Adrenal gland (tissue), 12 donors: ENCODE data around the gene ZNF324B. TPM values are rescaled to one million over a fixed set of nuclear protein-coding genes. Genes with fewer than 3 reads are reported as not detected.
A peak's percentile ranks its signal among the peaks of the same experiment; 100 is the strongest.

Experiments used
- DNase-seq, 7 donors: peaks; one replicate each; pipeline ENCODE4 v3.0.0-alpha.2; 2019 to 2020
- H3K27ac ChIP-seq, 5 donors: fragments of 200-600 bp; sonication (generic) in 4 of 5; 1 replicate in 3 of 5; 2 replicates in 2 of 5; pipeline versions ENCODE4 v1.5.1 to v1.8.0; 2016 to 2020; ENCODE audit warnings: mild to moderate bottlenecking in 1 of 5
- H3K27me3 ChIP-seq: fragments of 200-600 bp; 2 replicates; pipeline ENCODE4 v1.8.0; 2021
- H3K36me3 ChIP-seq, 2 donors: fragments of 200-600 bp; replicated peaks in 1 of 2; 1 replicate in 1 of 2; 2 replicates in 1 of 2; pipeline versions ENCODE4 v1.5.1 to v1.8.0; 2018 to 2022
- H3K4me1 ChIP-seq, 2 donors: fragments of 200-600 bp; replicated peaks in 1 of 2; 1 replicate in 1 of 2; 2 replicates in 1 of 2; pipeline versions ENCODE4 v1.5.1 to v1.8.0; 2018 to 2021
- H3K4me3 ChIP-seq, 4 donors: fragments of 200-600 bp; sonication (generic) in 3 of 4; one replicate each; pipeline ENCODE4 v1.5.1; 2016 to 2018
- H3K9me3 ChIP-seq, 3 donors: fragments of 200-600 bp; sonication (generic) in 1 of 3; replicated peaks in 1 of 3; 1 replicate in 2 of 3; 2 replicates in 1 of 3; pipeline versions ENCODE4 v1.5.1 to v1.8.0; 2016 to 2021
- CTCF ChIP-seq, 6 experiments: fragments of 450-650 bp in 4 of 6; fragments of 200-600 bp in 2 of 6; sonication (generic) in 1 of 6; IDR thresholded peaks; 1 replicate in 5 of 6; 2 replicates in 1 of 6; pipeline versions ENCODE4 v1.5.1 to v1.8.0; 2016 to 2021; ENCODE audit warnings: antibody characterized with exemption in 6 of 6, mild to moderate bottlenecking in 2 of 6, moderate library complexity in 1 of 6
- POLR2A ChIP-seq, 2 donors: fragments of 450-650 bp; IDR thresholded peaks; one replicate each; pipeline ENCODE4 v1.6.1; 2017; ENCODE audit warnings: antibody characterized with exemption in 2 of 2, mild to moderate bottlenecking in 2 of 2, moderate library complexity in 1 of 2
- WGBS, 4 donors: extraction: QIAGEN DNeasy Blood & Tissue Kit in 2 of 4; methylation state at CpG; one replicate each; pipeline versions ENCODE4 v1.1.5 to v1.1.7; 2013 to 2017; 5-methylcytosine and 5-hydroxymethylcytosine counted together
- intact Hi-C, 2 donors: fragments of 100-400 bp; cut with DNase I; formaldehyde crosslinking; loops; one replicate each; pipeline versions ENCODE4 v1.14.1 to v1.15.0; 2022 to 2023
- polyA plus RNA-seq, 3 donors: library from polyadenylated mRNA; stranded (reverse); fragments of 200-250 nt in 2 of 3; fragments of 350-450 nt in 1 of 3; fragmentation: Illumina TruSeq in 1 of 3; extraction: RNeasy Lipid Tissue Mini Kit (QIAGEN cat#74804) in 1 of 3; gene quantifications; one replicate each; pipeline ENCODE4 v1.2.3, GENCODE V29; 2013 to 2014
- total RNA-seq, 9 donors: library from RNA; depleted of rRNA in 4 of 9; stranded (reverse); fragments of >200 nt in 4 of 9; fragments of 120-200 nt in 1 of 9; fragmentation: NEBNext Ultra II Directional in 1 of 9; extraction: Animal tissue kit (Norgen Biotek cat#: 25700) in 1 of 9; gene quantifications; one replicate each; pipeline versions ENCODE4 v1.1.0 to v1.2.4, GENCODE V29; 2013 to 2023
- donor health status: healthy with polysubstance abuse.
- donor health status: Bipolar disorder and iron deficiency.
- donor health status: DM: yes; HTN: yes; CAD: no.
- donor health status: DM: no; HTN: no; CAD: no.
- donor health status: DM: no; HTN: no; CAD: no.
- donor health status: DM: yes; HTN: yes; CAD: no.

The ZNF324B gene
- total and polyA plus RNA-seq, 12 donors, result 1.4 to 8.7 (median 6.7) TPM

- Histone ChIP-seq H3K27me3 (no peaks in the 10 kb centered on the region), H3K9me3 (no peaks in the 10 kb centered on the region), H3K27ac (peak overlapping the region in 2 of 5 donors; percentile 89 to 91), H3K4me3 (no peak overlapping the region), H3K4me1 (peaks cover 6 to 14% of the 10 kb centered on the region in 2 donors), H3K36me3 (peaks cover 0 to 22% of the 10 kb centered on the region in 2 donors)
- intact Hi-C loops, result no loop called here
- DNase-seq, result peak in 1 of 7 donors; percentile 20
- 100% methylated on average over 1 of the region's 1 CpG; no CpG with 5 or more reads in 1 of the 4 donors for WGBS, 4 donors
- TF ChIP-seq CTCF (IDR thresholded peaks at IDR 0.05) (no peak), POLR2A (IDR thresholded peaks at IDR 0.05) (no peak)
Measured at GRCh38 chr19:58477871-58478270, 26.4 kb downstream of the ZNF324B start.

GRCh38 chr19:58479303-58479702, 27.9 kb downstream of the ZNF324B start:
- Histone ChIP-seq H3K36me3 (peaks cover 0 to 22% of the 10 kb centered on the region in 2 donors), H3K9me3 (no peaks in the 10 kb centered on the region), H3K4me3 (no peak overlapping the region), H3K4me1 (peaks cover 6 to 14% of the 10 kb centered on the region in 2 donors), H3K27me3 (no peaks in the 10 kb centered on the region), H3K27ac (no peak overlapping the region)
- TF ChIP-seq CTCF (IDR thresholded peaks at IDR 0.05), result no peak
- no peak for TF ChIP-seq POLR2A (IDR thresholded peaks at IDR 0.05)
- intact Hi-C loops, result no loop called here
- 92 to 98% (median 96%) methylated on average over 6 to 7 of the region's 7 CpGs for WGBS, 4 donors
- peak in 1 of 7 donors; percentile 12 for DNase-seq

GRCh38 chr19:58479736-58480480, 28.5 kb downstream of the ZNF324B start:
- Histone ChIP-seq H3K36me3 (peaks cover 0 to 22% of the 10 kb centered on the region in 2 donors), H3K4me3 (no peak overlapping the region), H3K27ac (no peak overlapping the region), H3K9me3 (no peaks in the 10 kb centered on the region), H3K4me1 (peaks cover 6 to 14% of the 10 kb centered on the region in 2 donors), H3K27me3 (no peaks in the 10 kb centered on the region)
- 89 to 95% (median 92%) methylated on average over 8 to 28 of the region's 28 CpGs for WGBS, 4 donors
- TF ChIP-seq POLR2A (IDR thresholded peaks at IDR 0.05) (no peak), CTCF (IDR thresholded peaks at IDR 0.05) (no peak)
- intact Hi-C loops, result no loop called here
- no peak for DNase-seq

GRCh38 chr19:58480481-58480830, 29.0 kb downstream of the ZNF324B start:
- no peak overlapping the region for H3K27ac ChIP-seq
- no peaks in the 10 kb centered on the region for H3K27me3 ChIP-seq
- peaks cover 0 to 22% of the 10 kb centered on the region in 2 donors for H3K36me3 ChIP-seq
- 94 to 98% (median 95%) methylated on average over 4 to 20 of the region's 20 CpGs for WGBS, 4 donors
- no peaks in the 10 kb centered on the region for H3K9me3 ChIP-seq
- intact Hi-C loops, result no loop called here
- peaks cover 6 to 10% of the 10 kb centered on the region in 2 donors for H3K4me1 ChIP-seq
- DNase-seq, result no peak
- H3K4me3 ChIP-seq, result no peak overlapping the region
- TF ChIP-seq POLR2A (IDR thresholded peaks at IDR 0.05) (no peak), CTCF (IDR thresholded peaks at IDR 0.05) (no peak)
